HG02870 (cell line): ENCODE results near the gene PDLIM5.
"Not testable (repeated sequence)": the region's sequence is repeated elsewhere in the genome, so short reads cannot be mapped to it uniquely, and the experiment has no call there.

Experiments
- ATAC-seq: cut with Tn5 transposase; IDR thresholded peaks from one replicate; pipeline ENCODE4 v1.9.1; 2021; ENCODE audit warnings: mild to moderate bottlenecking, moderate library complexity; ENCODE audit not compliant: unreplicated experiment

PDLIM5 gene

GRCh38 chr4:94550352-94550751, 98.6 kb downstream of the PDLIM5 start:
- ATAC-seq: no peak

DNA sequence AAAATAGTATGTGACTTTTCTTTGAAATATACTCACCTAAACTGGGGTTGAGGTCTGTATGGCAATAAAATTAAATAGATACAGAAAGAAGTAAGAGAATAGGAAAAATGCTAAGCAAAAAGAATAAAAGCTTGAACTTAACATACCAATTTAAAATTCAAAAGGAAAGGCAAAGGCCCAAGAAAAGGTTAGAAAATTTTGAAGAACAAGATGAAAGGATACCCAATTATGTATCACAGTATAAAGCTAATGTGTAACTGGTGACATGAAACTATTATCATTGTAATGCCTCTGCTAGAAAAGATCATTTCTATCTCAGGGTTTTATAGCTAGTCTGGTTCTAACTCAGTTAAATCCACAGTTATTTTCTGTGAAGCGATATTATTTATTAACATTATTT, 99.1 kb downstream of the PDLIM5 start:
- no peak for ATAC-seq

- ATAC-seq: no peak
Observed at GRCh38 chr4:94551643-94552564, 100.2 kb downstream of the PDLIM5 start.

DNA sequence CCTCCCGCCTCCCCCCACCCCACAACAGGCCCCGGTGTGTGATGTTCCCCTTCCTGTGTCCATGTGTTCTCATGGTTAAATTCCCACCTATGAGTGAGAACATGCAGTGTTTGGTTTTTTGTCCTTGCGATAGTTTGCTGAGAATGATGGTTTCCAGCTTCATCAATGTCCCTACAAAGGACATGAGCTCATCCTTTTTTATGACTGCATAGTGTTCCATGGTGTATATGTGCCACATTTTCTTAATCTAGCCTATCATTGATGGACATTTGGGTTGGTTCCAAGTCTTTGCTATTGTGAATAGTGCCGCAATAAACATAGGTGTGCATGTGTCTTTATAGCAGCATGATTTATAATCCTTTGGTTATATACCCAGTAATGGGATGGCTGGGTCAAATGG, 104.3 kb downstream of the PDLIM5 start:
- ATAC-seq: not testable (repeated sequence)

GRCh38 chr4:94557632-94558031, 105.9 kb downstream of the PDLIM5 start:
- ATAC-seq: not testable (repeated sequence)

- ATAC-seq: no peak
Observed at GRCh38 chr4:94558392-94558904, 106.7 kb downstream of the PDLIM5 start.

DNA sequence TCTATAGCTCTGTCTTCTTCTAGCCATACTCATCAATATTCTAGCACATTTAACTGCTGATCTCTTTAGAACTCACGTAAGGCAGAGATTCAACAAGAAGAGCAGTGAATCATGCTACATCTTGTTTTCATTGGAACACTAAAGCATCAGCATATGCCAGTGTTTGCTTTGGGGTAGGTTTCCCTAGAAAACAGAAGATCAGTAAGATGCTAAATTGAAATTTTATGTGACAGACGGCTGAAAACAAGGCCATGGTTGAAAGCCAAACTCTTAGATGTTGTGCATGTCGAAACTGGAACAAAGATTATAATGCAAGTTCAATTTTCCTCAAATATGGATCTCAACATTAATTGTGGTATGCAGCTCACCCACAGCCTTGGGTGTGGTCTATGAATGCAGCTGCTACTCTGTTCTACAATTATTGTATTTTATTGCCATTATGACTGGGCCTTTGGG, 107.6 kb downstream of the PDLIM5 start:
- no peak for ATAC-seq

GRCh38 chr4:94561249-94562024, 109.7 kb downstream of the PDLIM5 start:
- no peak for ATAC-seq

GRCh38 chr4:94562285-94562684, 110.5 kb downstream of the PDLIM5 start:
- ATAC-seq: no peak

- ATAC-seq: no peak
Observed at GRCh38 chr4:94564252-94564651, 112.5 kb downstream of the PDLIM5 start.

GRCh38 chr4:94566420-94566819, 114.7 kb downstream of the PDLIM5 start:
- ATAC-seq: no peak

DNA sequence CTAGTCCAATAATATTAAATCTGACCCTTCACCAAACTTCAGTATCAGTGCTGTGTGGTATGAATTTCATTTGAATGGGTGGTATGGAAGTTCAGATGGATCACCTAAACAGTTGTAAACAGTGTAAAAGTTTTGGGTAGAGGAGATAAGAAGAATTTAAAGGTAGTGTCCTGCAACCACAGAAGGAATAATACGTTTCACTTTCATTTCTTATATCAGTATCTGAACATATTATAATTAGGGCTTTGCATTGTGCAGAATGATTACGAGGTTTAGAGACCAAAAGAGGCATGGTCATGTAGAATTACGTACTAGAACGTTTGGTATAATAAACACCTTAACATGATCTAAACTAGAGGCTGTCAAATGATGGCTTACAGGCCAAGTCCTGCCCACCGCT, 116.1 kb downstream of the PDLIM5 start:
- peak; percentile 65 for ATAC-seq

GRCh38 chr4:94570558-94570957, 118.8 kb downstream of the PDLIM5 start:
- ATAC-seq: no peak

GRCh38 chr4:94571298-94571697, 119.6 kb downstream of the PDLIM5 start:
- ATAC-seq: no peak

DNA sequence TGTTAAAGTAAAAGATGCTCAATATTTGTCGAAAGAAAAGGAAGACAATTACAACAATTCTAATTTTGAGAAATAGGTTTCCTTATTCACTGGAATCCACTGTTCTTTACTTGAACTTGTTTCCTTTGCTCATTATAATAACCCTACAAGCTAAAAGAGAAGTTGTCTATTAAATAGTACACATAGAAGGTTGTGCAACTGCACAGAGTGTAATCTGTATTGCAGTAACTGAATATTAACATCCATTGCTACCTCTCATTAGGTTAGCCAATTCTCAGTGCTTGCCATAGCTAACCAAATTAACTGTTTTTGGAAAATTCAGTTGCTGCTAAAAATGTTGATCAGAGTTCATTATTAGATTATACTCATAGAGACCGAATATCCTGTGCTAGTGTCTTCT, 120.0 kb downstream of the PDLIM5 start:
- no peak for ATAC-seq

DNA sequence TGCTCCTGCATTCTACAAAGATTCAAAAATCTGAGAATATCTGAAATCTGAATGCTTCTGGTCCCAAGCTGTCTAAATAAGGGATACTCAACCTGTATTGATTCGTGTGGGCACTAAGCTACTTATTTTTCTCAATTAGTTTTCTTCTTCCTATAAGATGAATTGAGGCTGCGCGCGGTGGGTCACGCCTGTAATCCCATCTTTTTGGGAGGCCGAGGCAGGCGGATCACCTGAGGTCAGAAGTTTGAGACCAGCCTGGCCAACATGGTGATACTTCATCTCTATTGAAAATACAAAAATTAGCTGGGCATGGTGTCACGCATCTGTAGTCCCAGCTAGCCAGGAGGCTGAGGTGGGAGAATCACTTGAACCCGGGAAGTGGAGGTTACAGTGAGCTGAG, 122.3 kb downstream of the PDLIM5 start:
- ATAC-seq: no peak

GRCh38 chr4:94574616-94575015, 122.9 kb downstream of the PDLIM5 start:
- no peak for ATAC-seq

- ATAC-seq: peak; percentile 19
Observed at GRCh38 chr4:94575652-94576051, 123.9 kb downstream of the PDLIM5 start.

DNA sequence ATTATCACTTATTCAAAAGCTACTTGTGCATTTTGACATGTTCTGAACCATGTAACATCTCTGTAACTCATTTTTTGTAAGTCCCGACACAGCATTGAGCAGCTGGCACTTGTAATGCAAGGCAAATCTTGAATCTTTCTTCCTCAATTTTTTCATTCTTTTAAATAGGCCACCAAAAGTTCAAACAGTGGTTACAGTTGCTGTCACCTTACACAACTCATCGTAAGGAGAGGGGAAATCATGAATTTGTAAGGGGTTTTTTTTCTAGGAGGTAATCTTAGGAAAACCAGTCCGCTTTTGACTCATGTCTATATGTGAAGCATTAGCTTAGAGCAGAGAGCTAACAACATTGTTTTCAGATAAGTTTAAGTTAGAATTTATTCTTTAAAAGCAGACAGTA, 124.5 kb downstream of the PDLIM5 start:
- ATAC-seq: peak; percentile 50

DNA sequence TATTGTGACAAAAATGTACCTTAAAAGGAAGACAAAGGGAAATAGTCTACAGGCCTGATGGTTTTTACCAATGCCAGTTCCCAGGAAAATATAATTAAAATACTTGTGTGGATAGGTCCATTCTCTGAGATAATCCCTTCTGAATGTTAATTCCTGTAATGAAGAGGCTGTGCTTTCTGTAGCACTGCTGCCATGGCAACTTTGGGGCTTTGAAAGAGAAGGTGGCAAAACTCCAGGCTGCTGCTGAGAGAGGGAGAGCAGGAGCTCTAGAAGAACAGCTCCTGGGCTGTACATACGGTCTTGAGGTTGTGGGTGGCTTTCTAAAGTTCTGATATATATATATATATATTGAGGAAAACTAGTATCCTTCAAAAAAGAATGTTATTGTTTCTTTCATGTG, 125.4 kb downstream of the PDLIM5 start:
- ATAC-seq: no peak

DNA sequence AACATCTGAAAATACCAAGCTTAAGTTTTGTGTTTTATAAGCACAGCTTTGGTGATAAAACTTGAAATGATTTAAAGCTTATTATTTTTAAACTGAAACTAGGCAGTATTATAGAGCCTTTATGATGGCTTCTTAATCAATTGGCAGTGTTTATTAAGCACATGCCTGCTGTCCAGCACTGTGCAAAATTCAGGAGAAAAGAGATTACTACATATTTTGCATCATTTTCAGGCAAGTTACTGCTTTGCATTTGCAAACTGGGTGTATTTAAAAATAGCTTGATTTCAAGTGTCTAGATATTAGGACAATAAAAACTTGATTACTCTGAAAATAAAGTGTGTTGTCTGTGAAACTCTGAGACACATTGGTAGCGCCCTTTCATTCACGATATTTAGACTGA, 126.5 kb downstream of the PDLIM5 start:
- ATAC-seq: no peak

- ATAC-seq: no peak
Observed at GRCh38 chr4:94581766-94582165, 130.0 kb downstream of the PDLIM5 start.
